Vagina (tissue), 2 donors: ENCODE data around the gene EFEMP2. TPM values are rescaled to one million over a fixed set of nuclear protein-coding genes. Genes with fewer than 3 reads are reported as not detected.

Experiments used
- DNase-seq, 2 donors: peaks; one replicate each; pipeline ENCODE4 v3.0.0-alpha.2; 2017; ENCODE audit errors: extremely low spot score in 2 of 2
- H3K27ac ChIP-seq: fragments of 200-600 bp; sonication (generic); one replicate; pipeline ENCODE4 v1.5.1; 2019
- H3K27me3 ChIP-seq: fragments of 200-600 bp; sonication (generic); one replicate; pipeline ENCODE4 v1.5.1; 2019
- H3K36me3 ChIP-seq, 2 donors: fragments of 200-600 bp; sonication (generic); one replicate each; pipeline ENCODE4 v1.5.1; 2017 to 2019
- H3K4me1 ChIP-seq: fragments of 200-600 bp; sonication (generic); one replicate; pipeline ENCODE4 v1.5.1; 2019
- H3K4me3 ChIP-seq, 2 donors: fragments of 200-600 bp; sonication (generic); 1 replicate in 1 of 2; 2 replicates in 1 of 2; pipeline ENCODE4 v1.5.1; 2016 to 2019
- H3K9me3 ChIP-seq: fragments of 200-600 bp; sonication (generic); one replicate; pipeline ENCODE4 v1.5.1; 2019
- CTCF ChIP-seq, 3 experiments: fragments of 450-650 bp in 2 of 3; fragments of 200-600 bp in 1 of 3; sonication (generic) in 1 of 3; IDR thresholded peaks; one replicate each; pipeline ENCODE4 v1.5.1; 2017 to 2019; ENCODE audit warnings: antibody characterized with exemption in 3 of 3, mild to moderate bottlenecking in 2 of 3, moderate library complexity in 2 of 3
- POLR2A ChIP-seq, 2 donors: fragments of 450-650 bp; IDR thresholded peaks; one replicate each; pipeline ENCODE4 v1.6.1; 2017; ENCODE audit warnings: antibody characterized with exemption in 2 of 2, mild to moderate bottlenecking in 2 of 2, moderate library complexity in 2 of 2
- POLR2AphosphoS5 ChIP-seq, 2 donors: sonication (generic); formaldehyde crosslinking; IDR thresholded peaks; one replicate each; pipeline ENCODE4 v1.9.0; 2017; ENCODE audit warnings: antibody characterized with exemption in 2 of 2, mild to moderate bottlenecking in 2 of 2, low read depth in 1 of 2; ENCODE audit not compliant: insufficient read depth in 1 of 2
- intact Hi-C: fragments of 100-400 bp; cut with DNase I; formaldehyde crosslinking; loops from one replicate; pipeline ENCODE4 v1.15.1; 2023
- total RNA-seq: library from RNA; depleted of rRNA; stranded (reverse); fragments of >200 nt; gene quantifications from one replicate; pipeline ENCODE4 v1.2.3, GENCODE V29; 2016

The EFEMP2 gene
- total RNA-seq, 1 donor from 2014 or later = 57.9 TPM

DNA sequence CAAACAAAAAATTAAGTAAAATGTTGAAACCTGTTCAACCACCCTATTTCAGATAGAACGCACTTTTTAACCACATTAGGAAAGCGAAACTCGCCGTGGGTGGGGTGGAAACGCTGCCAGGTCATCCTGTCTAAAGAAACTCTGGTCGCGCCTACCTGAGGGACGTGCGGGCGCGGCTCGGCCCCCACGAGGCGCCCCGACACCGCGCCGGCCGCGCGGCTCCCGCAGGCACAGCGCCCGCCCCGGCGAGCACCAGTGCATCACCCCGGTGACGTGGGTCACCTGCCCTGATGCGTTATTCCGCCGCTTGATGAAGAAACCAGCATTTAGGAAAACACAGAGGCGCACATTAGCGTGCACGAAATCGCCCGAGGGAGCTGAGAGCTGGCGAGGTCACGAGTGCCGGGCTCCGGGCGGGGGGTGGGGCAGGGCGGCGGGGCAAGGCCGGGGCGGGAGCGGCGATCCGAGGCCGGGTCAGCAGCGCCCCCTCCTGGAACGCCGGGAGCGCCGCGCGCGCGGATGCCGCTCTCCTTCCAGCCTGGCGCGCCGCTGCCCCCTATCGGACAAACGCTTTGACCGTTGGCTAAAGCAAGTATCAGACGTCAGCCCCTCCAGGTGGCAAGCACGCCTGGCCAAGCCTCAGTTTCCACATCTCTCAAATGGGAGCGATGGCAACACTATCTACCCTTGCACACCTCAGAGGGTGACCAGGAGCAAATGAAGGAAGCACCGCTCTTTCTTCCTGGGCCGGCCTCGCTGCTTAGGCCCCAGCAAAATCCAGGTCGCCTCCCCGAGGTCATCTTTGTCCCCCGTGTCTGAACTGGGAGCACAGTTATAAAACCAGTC is 54.5 kb downstream of the EFEMP2 start:
- Histone ChIP-seq H3K27ac (peak overlapping the region; percentile 83), H3K9me3 (no peaks in the 10 kb centered on the region), H3K4me3 (peak overlapping the region; percentile 54 to 79), H3K27me3 (no peaks in the 10 kb centered on the region), H3K4me1 (peaks cover 29% of the 10 kb centered on the region), H3K36me3 (no peaks in the 10 kb centered on the region)
- intact Hi-C loops = loop anchor here (2.0 to 10.0 kb wide), 3 partner anchors 36 to 193 kb away; partner anchors contain the start of gene AP5B1
- TF ChIP-seq CTCF (IDR thresholded peaks at IDR 0.05) = peak; percentile 81 to 100 (median 96)
- peak in 1 of 2 donors; percentile 41 for TF ChIP-seq POLR2AphosphoS5 (IDR thresholded peaks at IDR 0.05; ENCODE audit: insufficient read depth in 1 of 2, low read depth in 1 of 2)
- no peak for TF ChIP-seq POLR2A (IDR thresholded peaks at IDR 0.05)
- no peak for DNase-seq

DNA sequence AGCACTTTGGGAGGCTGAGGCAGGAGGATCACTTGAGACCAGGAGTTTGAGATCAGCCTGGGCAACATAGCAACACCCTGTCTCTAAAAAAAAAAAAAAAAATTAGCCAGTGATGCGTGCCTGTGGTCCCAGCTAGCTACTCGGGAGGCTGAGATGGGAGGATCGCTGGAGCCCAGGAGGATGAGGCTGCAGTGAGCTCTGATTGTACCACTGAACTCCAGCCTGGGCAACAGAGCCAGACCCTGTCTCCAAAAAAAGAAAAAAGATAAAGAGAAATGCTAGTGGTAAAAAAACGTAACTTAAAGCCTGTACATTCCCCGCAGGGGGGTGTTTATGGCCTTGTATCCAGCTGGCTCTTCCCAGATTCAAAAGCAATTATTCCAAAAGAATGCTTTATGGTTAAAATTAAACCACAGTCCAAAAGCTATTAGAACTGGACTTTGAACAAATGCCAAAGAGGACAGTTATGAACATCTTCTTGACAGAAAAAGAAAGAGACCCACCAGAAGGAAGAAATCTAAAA is 55.2 kb downstream of the EFEMP2 start:
- TF ChIP-seq CTCF (IDR thresholded peaks at IDR 0.05) (no peak), POLR2A (IDR thresholded peaks at IDR 0.05) (no peak), POLR2AphosphoS5 (IDR thresholded peaks at IDR 0.05; ENCODE audit: insufficient read depth in 1 of 2, low read depth in 1 of 2) (no peak)
- Histone ChIP-seq H3K27ac (peak overlapping the region; percentile 83), H3K27me3 (no peaks in the 10 kb centered on the region), H3K36me3 (no peaks in the 10 kb centered on the region), H3K4me3 (peak overlapping the region; percentile 54 to 79), H3K9me3 (no peaks in the 10 kb centered on the region), H3K4me1 (peaks cover 29% of the 10 kb centered on the region)
- intact Hi-C loops = loop anchor here (2.0 to 10.0 kb wide), 3 partner anchors 35 to 193 kb away; partner anchors contain the start of gene AP5B1
- DNase-seq = no peak

DNA sequence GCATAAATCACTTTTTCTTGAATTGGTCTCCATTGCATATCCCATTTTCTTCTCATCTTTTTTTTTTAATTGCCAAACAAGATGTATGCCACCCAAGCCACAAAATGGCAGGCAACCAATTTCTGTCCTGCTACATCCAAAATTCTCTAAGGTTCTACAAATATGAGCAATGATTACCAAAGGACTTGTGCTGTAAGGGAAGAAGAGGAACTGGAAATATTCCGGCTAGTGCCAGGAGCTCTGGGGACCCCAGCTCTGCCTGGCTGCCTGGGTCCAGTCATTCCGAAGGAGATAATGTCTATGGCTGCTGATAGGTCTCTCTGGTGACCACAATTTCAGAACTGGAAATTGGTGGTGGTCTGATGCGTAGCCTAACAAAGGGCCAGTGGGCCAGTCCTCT is 55.9 kb downstream of the EFEMP2 start:
- Histone ChIP-seq H3K9me3 (no peaks in the 10 kb centered on the region), H3K36me3 (no peaks in the 10 kb centered on the region), H3K27me3 (no peaks in the 10 kb centered on the region), H3K4me1 (peaks cover 29% of the 10 kb centered on the region), H3K4me3 (no peak overlapping the region), H3K27ac (no peak overlapping the region)
- intact Hi-C loops = loop anchor here (2.0 to 10.0 kb wide), 3 partner anchors 34 to 192 kb away; partner anchors contain the start of gene AP5B1
- no peak for DNase-seq
- TF ChIP-seq POLR2AphosphoS5 (IDR thresholded peaks at IDR 0.05; ENCODE audit: insufficient read depth in 1 of 2, low read depth in 1 of 2) = no peak
- TF ChIP-seq CTCF (IDR thresholded peaks at IDR 0.05) = no peak
- TF ChIP-seq POLR2A (IDR thresholded peaks at IDR 0.05) = no peak

Other genes with a start within 250 kb of the EFEMP2 start
- gene SIPA1, start 234.7 kb downstream of the EFEMP2 start, total RNA-seq = 63.3 TPM
- 59.2 TPM for gene RELA, start 209.9 kb downstream of the EFEMP2 start, total RNA-seq
- gene KAT5, start 160.5 kb downstream of the EFEMP2 start, total RNA-seq = 58.9 TPM
- 66.8 TPM for gene RNASEH2C, start 152.0 kb downstream of the EFEMP2 start, total RNA-seq
- 16.5 TPM for gene AP5B1, start 91.8 kb downstream of the EFEMP2 start, total RNA-seq
- 17.4 TPM for gene OVOL1, start 85.7 kb downstream of the EFEMP2 start, total RNA-seq
- gene SNX32, start 38.8 kb downstream of the EFEMP2 start, total RNA-seq = 1.5 TPM
- gene CFL1, start 14.6 kb downstream of the EFEMP2 start, total RNA-seq = 589 TPM
- gene MUS81, start 12.4 kb downstream of the EFEMP2 start, total RNA-seq = 48.9 TPM
- 0.74 TPM for gene CTSW, start 7.0 kb upstream of the EFEMP2 start, total RNA-seq
- 78.6 TPM for gene FIBP, start 15.7 kb upstream of the EFEMP2 start, total RNA-seq
- 76.4 TPM for gene CCDC85B, start 17.9 kb upstream of the EFEMP2 start, total RNA-seq
- 20.9 TPM for gene FOSL1, start 27.6 kb upstream of the EFEMP2 start, total RNA-seq
- 21.1 TPM for gene C11orf68, start 46.3 kb upstream of the EFEMP2 start, total RNA-seq
- 59.2 TPM for gene DRAP1, start 46.6 kb upstream of the EFEMP2 start, total RNA-seq
- not detected for gene TSGA10IP, start 72.7 kb upstream of the EFEMP2 start, total RNA-seq
- 26.0 TPM for gene SART1, start 88.9 kb upstream of the EFEMP2 start, total RNA-seq
- 50.6 TPM for gene EIF1AD, start 129.4 kb upstream of the EFEMP2 start, total RNA-seq
- 54.5 TPM for gene BANF1, start 129.7 kb upstream of the EFEMP2 start, total RNA-seq
- gene CST6, start 139.2 kb upstream of the EFEMP2 start, total RNA-seq = 5.6 TPM
- gene CATSPER1, start 153.7 kb upstream of the EFEMP2 start, total RNA-seq = not detected
- gene GAL3ST3, start 176.4 kb upstream of the EFEMP2 start, total RNA-seq = not detected
- gene SF3B2, start 179.6 kb upstream of the EFEMP2 start, total RNA-seq = 107 TPM
- 66.0 TPM for gene PACS1, start 197.5 kb upstream of the EFEMP2 start, total RNA-seq